Measurements from ENCODE around the gene ROR1. TPM values are rescaled to one million over a fixed set of nuclear protein-coding genes. Genes with fewer than 3 reads are reported as not detected.

Gene ROR1
- total RNA-seq, 1 experiment from 2014 or later, result 56.3 TPM

DNA sequence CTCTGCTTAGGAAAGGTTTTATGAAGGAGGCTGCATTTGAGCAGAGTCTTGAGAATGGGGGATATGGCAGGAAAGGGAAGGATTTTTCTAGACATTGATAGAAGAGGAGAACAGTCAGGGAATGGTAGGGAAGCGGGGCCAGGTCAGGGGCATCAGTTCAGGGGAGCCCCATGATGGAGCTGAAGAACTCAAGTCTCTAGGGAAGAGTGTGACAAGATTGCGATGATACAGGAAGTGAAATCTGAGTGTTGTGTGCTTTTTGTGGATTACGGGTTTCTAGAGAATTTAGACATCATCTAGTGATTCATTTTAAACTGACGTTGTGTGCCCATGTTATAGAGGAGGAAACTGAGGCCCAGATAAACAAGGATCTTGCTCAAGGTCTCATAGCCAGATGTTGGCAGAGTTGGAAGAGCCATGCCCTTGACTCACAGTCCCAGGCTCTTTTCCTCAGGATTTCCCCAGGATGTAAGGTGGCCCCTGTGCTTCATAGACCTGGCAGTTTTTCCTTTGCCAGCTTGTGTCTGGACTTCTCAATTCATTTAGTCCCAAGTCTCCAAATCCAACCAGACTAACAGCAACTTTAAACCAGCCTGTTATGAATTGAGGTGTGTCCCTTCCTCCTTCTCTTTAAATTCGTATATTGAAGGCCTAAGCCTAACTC lies 130.3 kb downstream of the ROR1 start (continued):
- TF ChIP-seq, protein P1, sequence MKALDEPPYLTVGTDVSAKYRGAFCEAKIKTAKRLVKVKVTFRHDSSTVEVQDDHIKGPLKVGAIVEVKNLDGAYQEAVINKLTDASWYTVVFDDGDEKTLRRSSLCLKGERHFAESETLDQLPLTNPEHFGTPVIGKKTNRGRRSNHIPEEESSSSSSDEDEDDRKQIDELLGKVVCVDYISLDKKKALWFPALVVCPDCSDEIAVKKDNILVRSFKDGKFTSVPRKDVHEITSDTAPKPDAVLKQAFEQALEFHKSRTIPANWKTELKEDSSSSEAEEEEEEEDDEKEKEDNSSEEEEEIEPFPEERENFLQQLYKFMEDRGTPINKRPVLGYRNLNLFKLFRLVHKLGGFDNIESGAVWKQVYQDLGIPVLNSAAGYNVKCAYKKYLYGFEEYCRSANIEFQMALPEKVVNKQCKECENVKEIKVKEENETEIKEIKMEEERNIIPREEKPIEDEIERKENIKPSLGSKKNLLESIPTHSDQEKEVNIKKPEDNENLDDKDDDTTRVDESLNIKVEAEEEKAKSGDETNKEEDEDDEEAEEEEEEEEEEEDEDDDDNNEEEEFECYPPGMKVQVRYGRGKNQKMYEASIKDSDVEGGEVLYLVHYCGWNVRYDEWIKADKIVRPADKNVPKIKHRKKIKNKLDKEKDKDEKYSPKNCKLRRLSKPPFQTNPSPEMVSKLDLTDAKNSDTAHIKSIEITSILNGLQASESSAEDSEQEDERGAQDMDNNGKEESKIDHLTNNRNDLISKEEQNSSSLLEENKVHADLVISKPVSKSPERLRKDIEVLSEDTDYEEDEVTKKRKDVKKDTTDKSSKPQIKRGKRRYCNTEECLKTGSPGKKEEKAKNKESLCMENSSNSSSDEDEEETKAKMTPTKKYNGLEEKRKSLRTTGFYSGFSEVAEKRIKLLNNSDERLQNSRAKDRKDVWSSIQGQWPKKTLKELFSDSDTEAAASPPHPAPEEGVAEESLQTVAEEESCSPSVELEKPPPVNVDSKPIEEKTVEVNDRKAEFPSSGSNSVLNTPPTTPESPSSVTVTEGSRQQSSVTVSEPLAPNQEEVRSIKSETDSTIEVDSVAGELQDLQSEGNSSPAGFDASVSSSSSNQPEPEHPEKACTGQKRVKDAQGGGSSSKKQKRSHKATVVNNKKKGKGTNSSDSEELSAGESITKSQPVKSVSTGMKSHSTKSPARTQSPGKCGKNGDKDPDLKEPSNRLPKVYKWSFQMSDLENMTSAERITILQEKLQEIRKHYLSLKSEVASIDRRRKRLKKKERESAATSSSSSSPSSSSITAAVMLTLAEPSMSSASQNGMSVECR (CRISPR knock-in tag; IDR thresholded peaks at IDR 0.05; ENCODE audit: borderline replicate concordance), result no peak
- no peak for TF ChIP-seq ZNF396 (CRISPR knock-in tag; IDR thresholded peaks at IDR 0.05; ENCODE audit: borderline replicate concordance)
- no peak for TF ChIP-seq JUN (CRISPR knock-in tag; IDR thresholded peaks at IDR 0.05)
- TF ChIP-seq, protein P2, sequence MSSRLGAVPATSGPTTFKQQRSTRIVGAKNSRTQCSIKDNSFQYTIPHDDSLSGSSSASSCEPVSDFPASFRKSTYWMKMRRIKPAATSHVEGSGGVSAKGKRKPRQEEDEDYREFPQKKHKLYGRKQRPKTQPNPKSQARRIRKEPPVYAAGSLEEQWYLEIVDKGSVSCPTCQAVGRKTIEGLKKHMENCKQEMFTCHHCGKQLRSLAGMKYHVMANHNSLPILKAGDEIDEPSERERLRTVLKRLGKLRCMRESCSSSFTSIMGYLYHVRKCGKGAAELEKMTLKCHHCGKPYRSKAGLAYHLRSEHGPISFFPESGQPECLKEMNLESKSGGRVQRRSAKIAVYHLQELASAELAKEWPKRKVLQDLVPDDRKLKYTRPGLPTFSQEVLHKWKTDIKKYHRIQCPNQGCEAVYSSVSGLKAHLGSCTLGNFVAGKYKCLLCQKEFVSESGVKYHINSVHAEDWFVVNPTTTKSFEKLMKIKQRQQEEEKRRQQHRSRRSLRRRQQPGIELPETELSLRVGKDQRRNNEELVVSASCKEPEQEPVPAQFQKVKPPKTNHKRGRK (CRISPR knock-in tag; IDR thresholded peaks at IDR 0.05; ENCODE audit: borderline replicate concordance), result no peak
- TF ChIP-seq NFYB (CRISPR knock-in tag; conservative IDR thresholded peaks at IDR 0.05; ENCODE audit: low read depth), result no peak
- no peak for TF ChIP-seq ZNF423 (CRISPR knock-in tag; IDR thresholded peaks at IDR 0.05)
- TF ChIP-seq ZNF232 (CRISPR knock-in tag; IDR thresholded peaks at IDR 0.05), result no peak
- TF ChIP-seq KAT7 (CRISPR knock-in tag; IDR thresholded peaks at IDR 0.05; ENCODE audit: borderline replicate concordance), result no peak

DNA sequence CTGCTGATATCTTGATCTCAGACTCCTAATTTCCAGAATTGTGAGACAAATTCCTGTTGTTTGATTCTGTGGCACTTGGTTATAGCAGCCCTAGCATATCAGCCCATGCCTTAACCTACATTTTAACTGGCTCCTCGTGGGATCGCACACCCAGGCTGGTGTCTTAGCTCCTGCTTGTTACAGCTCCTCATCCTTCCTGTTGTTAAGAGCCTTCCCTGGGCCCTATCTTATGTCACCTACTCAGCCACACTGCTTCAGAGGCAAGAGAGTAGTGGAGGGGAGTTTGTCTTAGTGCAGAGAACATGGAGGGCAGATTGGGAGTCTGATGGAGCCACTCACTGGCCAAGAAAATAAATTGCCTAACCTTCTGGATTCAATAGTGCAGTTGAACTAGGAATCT lies 131.0 kb downstream of the ROR1 start:
- Mint-ChIP-seq H3K27me3 (ENCODE audit: low read depth) (no peaks in the 10 kb centered on the region), H3K4me1 (peaks cover 74% of the 10 kb centered on the region), H3K4me3 (no peak overlapping the region), H3K9me3 (no peaks in the 10 kb centered on the region), H3K27ac (peak overlapping the region; percentile 17), H3K36me3 (no peaks in the 10 kb centered on the region)
- CTCF ChIA-PET, result interaction anchor here (0.8 to 2.3 kb wide), 5 partner anchors 10 to 230 kb away, joined by 3 to 9 read pairs (median 5); no protein-coding TSS in a partner anchor
- POLR2A ChIA-PET, result no interaction called here
- peak; percentile 33 for ATAC-seq
- no peak for DNase-seq (ENCODE audit: low spot score)
- TF ChIP-seq, protein P3, sequence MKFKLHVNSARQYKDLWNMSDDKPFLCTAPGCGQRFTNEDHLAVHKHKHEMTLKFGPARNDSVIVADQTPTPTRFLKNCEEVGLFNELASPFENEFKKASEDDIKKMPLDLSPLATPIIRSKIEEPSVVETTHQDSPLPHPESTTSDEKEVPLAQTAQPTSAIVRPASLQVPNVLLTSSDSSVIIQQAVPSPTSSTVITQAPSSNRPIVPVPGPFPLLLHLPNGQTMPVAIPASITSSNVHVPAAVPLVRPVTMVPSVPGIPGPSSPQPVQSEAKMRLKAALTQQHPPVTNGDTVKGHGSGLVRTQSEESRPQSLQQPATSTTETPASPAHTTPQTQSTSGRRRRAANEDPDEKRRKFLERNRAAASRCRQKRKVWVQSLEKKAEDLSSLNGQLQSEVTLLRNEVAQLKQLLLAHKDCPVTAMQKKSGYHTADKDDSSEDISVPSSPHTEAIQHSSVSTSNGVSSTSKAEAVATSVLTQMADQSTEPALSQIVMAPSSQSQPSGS (CRISPR knock-in tag; IDR thresholded peaks at IDR 0.05; ENCODE audit: borderline replicate concordance, low read depth), result no peak
- TF ChIP-seq, protein P4, sequence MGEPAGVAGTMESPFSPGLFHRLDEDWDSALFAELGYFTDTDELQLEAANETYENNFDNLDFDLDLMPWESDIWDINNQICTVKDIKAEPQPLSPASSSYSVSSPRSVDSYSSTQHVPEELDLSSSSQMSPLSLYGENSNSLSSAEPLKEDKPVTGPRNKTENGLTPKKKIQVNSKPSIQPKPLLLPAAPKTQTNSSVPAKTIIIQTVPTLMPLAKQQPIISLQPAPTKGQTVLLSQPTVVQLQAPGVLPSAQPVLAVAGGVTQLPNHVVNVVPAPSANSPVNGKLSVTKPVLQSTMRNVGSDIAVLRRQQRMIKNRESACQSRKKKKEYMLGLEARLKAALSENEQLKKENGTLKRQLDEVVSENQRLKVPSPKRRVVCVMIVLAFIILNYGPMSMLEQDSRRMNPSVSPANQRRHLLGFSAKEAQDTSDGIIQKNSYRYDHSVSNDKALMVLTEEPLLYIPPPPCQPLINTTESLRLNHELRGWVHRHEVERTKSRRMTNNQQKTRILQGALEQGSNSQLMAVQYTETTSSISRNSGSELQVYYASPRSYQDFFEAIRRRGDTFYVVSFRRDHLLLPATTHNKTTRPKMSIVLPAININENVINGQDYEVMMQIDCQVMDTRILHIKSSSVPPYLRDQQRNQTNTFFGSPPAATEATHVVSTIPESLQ (CRISPR knock-in tag; IDR thresholded peaks at IDR 0.05), result no peak
- TF ChIP-seq, protein P5, sequence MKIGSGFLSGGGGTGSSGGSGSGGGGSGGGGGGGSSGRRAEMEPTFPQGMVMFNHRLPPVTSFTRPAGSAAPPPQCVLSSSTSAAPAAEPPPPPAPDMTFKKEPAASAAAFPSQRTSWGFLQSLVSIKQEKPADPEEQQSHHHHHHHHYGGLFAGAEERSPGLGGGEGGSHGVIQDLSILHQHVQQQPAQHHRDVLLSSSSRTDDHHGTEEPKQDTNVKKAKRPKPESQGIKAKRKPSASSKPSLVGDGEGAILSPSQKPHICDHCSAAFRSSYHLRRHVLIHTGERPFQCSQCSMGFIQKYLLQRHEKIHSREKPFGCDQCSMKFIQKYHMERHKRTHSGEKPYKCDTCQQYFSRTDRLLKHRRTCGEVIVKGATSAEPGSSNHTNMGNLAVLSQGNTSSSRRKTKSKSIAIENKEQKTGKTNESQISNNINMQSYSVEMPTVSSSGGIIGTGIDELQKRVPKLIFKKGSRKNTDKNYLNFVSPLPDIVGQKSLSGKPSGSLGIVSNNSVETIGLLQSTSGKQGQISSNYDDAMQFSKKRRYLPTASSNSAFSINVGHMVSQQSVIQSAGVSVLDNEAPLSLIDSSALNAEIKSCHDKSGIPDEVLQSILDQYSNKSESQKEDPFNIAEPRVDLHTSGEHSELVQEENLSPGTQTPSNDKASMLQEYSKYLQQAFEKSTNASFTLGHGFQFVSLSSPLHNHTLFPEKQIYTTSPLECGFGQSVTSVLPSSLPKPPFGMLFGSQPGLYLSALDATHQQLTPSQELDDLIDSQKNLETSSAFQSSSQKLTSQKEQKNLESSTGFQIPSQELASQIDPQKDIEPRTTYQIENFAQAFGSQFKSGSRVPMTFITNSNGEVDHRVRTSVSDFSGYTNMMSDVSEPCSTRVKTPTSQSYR (CRISPR knock-in tag; IDR thresholded peaks at IDR 0.05), result no peak
- no peak for TF ChIP-seq ESRRA (CRISPR knock-in tag; IDR thresholded peaks at IDR 0.05; ENCODE audit: borderline replicate concordance)
- no peak for TF ChIP-seq PRRX2 (CRISPR knock-in tag; IDR thresholded peaks at IDR 0.05)
- TF ChIP-seq GABPB1 (CRISPR knock-in tag; IDR thresholded peaks at IDR 0.05), result no peak
- TF ChIP-seq, protein P6, sequence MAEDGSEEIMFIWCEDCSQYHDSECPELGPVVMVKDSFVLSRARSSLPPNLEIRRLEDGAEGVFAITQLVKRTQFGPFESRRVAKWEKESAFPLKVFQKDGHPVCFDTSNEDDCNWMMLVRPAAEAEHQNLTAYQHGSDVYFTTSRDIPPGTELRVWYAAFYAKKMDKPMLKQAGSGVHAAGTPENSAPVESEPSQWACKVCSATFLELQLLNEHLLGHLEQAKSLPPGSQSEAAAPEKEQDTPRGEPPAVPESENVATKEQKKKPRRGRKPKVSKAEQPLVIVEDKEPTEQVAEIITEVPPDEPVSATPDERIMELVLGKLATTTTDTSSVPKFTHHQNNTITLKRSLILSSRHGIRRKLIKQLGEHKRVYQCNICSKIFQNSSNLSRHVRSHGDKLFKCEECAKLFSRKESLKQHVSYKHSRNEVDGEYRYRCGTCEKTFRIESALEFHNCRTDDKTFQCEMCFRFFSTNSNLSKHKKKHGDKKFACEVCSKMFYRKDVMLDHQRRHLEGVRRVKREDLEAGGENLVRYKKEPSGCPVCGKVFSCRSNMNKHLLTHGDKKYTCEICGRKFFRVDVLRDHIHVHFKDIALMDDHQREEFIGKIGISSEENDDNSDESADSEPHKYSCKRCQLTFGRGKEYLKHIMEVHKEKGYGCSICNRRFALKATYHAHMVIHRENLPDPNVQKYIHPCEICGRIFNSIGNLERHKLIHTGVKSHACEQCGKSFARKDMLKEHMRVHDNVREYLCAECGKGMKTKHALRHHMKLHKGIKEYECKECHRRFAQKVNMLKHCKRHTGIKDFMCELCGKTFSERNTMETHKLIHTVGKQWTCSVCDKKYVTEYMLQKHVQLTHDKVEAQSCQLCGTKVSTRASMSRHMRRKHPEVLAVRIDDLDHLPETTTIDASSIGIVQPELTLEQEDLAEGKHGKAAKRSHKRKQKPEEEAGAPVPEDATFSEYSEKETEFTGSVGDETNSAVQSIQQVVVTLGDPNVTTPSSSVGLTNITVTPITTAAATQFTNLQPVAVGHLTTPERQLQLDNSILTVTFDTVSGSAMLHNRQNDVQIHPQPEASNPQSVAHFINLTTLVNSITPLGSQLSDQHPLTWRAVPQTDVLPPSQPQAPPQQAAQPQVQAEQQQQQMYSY (CRISPR knock-in tag; IDR thresholded peaks at IDR 0.05), result no peak
- no peak for TF ChIP-seq ZNF121 (CRISPR knock-in tag; IDR thresholded peaks at IDR 0.05)
- TF ChIP-seq, protein P7, sequence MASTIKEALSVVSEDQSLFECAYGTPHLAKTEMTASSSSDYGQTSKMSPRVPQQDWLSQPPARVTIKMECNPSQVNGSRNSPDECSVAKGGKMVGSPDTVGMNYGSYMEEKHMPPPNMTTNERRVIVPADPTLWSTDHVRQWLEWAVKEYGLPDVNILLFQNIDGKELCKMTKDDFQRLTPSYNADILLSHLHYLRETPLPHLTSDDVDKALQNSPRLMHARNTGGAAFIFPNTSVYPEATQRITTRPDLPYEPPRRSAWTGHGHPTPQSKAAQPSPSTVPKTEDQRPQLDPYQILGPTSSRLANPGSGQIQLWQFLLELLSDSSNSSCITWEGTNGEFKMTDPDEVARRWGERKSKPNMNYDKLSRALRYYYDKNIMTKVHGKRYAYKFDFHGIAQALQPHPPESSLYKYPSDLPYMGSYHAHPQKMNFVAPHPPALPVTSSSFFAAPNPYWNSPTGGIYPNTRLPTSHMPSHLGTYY (CRISPR knock-in tag; IDR thresholded peaks at IDR 0.05), result no peak
- TF ChIP-seq SMAD4 (CRISPR knock-in tag; IDR thresholded peaks at IDR 0.05), result no peak
